HG03280 (cell line): Measurements from ENCODE around the gene ANKRD13C.
A peak's percentile ranks its signal among the peaks of the same experiment; 100 is the strongest.
"Not testable (repeated sequence)": the region's sequence is repeated elsewhere in the genome, so short reads cannot be mapped to it uniquely, and the experiment has no call there.

Source experiments
- ATAC-seq: cut with Tn5 transposase; IDR thresholded peaks from one replicate; pipeline ENCODE4 v1.9.1; 2021; ENCODE audit warnings: mild to moderate bottlenecking, moderate library complexity; ENCODE audit not compliant: unreplicated experiment

The ANKRD13C gene

GRCh38 chr1:70360321-70360720 lies 5.8 kb upstream of the ANKRD13C start:
- no peak for ATAC-seq

- ATAC-seq = peak; percentile 28
Observed at GRCh38 chr1:70358921-70359564, 4.5 kb upstream of the ANKRD13C start.

GRCh38 chr1:70355920-70356319 lies 1.4 kb upstream of the ANKRD13C start:
- no peak for ATAC-seq

DNA sequence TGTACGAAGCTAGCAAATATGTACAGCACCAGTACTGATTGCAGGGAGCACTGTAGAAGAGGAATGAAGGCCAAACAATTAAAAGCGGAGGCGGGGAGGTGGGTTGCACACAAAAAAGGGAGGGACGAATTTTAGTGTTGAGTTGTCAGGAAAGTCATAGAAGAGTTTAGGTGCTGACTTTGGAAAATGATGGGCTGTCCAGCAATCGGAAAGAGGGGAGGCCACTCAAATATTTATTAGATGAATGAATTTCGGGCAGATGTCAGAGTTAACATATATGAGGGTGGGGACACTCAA lies 537 bp upstream of the ANKRD13C start:
- no peak for ATAC-seq

DNA sequence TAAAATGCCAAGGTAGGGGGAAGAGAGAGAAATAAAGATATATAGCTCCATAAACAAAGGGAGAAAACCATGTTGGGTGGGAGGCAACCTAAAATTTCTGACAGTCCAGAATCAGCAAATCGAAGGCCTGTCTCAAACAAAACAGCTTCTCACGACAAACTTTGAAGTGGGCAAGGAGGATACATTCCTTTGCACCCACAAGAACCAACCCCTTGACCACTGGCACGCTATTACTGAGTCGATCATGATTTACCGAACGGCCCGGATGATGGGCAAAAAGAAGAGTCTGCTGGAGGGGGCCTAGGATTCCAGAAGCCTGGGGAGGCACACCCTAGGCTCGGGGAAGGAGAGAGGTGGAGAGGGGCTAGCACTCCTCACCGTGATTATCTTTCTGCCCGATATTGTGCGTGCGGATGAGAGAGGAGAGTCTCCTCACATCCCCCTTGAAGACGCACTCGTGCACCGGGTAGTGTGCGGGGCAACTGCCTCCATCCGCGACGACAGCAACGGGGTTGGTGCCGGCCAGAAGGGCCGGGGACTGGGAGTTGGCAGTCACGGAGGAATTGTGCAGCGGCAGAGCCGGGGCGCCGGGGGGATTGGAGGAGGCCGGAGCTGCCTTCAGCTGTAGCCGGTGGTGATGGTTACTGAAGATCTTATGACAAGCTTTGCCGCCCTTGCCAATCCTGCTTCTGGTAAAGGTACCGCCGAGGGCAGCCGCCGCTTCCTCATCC lies 756 bp downstream of the ANKRD13C start:
- peak; percentile 24 for ATAC-seq

DNA sequence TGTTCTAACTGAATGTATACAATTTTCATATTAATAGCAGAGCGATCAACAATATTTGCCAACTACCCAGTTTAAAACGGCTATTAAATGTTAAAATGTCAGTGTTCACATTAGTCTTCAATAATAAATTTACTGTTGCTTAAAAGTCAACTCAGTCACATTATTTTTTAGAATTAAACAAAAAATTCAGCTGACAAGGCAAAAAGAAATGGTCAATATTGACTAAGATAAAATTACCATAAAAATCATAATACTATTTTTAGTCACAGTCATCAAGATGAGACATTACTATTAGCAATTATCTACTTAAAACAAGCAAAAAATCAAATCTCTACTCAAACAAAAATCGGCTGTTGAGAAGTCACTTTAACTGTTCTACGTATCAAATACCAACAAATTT lies 1.5 kb downstream of the ANKRD13C start:
- ATAC-seq = no peak

- ATAC-seq = not testable (repeated sequence)
Observed at GRCh38 chr1:70349799-70350198, 4.7 kb downstream of the ANKRD13C start.

GRCh38 chr1:70348399-70349165 lies 5.9 kb downstream of the ANKRD13C start:
- no peak for ATAC-seq

DNA sequence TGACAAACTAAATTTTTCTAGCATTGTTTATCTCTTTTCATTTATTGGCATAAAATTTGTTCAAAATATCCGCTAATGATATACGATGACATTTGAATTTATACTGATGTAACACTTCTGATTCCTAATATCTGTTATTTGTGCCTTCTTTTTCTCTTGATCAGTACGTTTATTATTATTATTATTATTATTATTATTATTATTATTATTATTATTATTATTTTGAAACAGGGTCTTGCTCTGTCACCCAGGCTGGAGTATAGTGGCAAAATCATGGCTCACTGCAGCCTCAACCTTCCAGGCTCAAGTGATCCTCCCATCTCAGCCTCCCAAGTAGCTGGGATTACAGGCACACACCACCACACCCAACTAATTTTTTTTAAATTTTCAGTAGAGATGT lies 14.9 kb downstream of the ANKRD13C start:
- not testable (repeated sequence) for ATAC-seq

GRCh38 chr1:70336050-70336449 lies 18.5 kb downstream of the ANKRD13C start:
- no peak for ATAC-seq

- no peak for ATAC-seq
Observed at GRCh38 chr1:70334436-70334835, 20.1 kb downstream of the ANKRD13C start.

DNA sequence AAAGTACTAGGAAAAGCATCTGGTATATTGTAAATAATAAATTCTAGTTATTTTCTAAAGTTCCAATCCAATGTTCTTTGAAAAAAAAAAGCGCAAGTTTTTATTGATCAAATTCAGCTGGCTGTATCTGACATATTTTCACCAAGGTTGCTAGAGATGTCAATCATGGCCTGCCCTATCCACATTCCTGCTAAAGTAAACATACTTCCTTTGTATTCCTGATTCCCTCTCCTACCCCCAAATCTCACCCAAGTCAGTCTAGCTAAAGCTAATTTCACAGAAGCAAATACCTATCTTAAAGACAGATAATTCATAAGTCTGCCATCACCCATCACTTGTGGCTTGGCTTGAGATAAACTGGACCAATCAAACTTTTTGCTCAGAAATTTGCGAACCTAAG lies 21.3 kb downstream of the ANKRD13C start:
- no peak for ATAC-seq

DNA sequence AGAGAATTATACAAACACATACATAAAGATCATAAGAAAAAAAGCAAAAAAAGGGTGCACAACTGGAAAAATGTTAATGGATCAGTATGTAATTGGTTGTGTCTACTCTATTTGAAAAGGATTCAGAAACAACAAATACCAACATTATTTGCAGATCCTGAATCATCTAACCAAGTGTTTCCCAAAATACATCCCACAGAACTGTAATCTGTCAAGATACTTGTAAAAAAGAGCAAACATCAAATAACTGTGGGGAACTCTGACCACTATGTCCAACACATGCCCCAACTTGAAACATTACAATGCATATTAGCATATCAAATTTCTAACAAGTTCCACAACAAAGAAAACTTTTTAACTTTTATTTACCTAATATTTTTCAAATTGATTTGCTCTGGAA lies 22.6 kb downstream of the ANKRD13C start:
- no peak for ATAC-seq

GRCh38 chr1:70327306-70328076 lies 27.0 kb downstream of the ANKRD13C start:
- ATAC-seq = no peak

- ATAC-seq = no peak
Observed at GRCh38 chr1:70324683-70325082, 29.8 kb downstream of the ANKRD13C start.

DNA sequence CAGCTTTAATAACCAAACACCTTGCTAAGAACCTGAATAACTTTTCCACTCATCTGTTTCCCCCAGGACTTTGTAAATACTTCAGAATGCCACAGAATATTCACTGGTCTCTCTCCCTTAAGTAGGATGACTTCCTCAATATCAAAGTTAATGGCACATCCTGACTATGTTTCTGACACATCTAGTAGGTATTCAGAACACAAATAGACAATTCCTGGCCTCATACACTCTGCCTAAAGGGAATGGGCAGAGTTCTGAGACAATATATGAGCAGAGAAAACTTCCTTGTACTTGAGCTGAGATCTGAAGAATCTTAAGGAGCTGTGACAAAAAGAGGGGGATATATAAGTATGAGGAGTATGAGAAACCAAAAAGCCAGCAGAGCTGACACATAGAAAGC lies 34.8 kb downstream of the ANKRD13C start:
- ATAC-seq = no peak

DNA sequence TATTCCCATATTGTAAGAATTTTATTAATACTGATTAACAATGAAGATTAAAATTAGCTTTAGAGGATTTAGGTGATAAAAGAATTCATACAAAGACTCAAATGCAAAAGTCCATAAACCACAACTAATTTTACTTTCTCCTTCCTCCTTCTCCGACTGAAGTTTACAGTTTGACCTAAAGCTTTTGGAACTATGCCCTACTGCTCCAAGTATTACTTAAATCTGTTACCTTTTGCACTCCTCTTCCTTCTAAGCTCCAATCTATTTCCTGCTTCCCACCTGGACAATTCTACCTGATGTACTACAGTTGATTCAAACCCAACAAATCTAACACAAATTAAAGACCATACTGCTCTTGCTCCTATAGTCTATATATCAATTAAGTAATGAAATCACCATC lies 36.3 kb downstream of the ANKRD13C start:
- ATAC-seq = no peak

DNA sequence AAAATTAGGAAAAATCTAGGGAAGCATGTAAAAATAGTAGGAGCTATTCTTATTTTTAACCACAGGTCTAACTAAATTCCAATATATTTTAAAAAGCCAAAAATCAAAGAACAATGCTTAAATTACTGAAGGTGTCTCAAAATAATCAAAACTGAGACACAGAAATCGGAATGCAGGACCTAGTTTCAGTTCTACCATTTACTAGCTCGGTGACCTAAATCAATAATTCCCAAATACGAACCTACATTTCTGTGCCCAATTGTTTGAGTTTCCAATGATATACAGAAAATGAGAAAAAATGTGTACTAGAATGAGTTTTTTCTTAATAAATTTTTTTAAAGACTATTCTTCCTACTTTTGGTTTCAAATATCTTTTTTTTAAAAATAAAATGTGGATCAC lies 37.4 kb downstream of the ANKRD13C start:
- no peak for ATAC-seq

- no peak for ATAC-seq
Observed at GRCh38 chr1:70315782-70316181, 38.7 kb downstream of the ANKRD13C start.

- no peak for ATAC-seq
Observed at GRCh38 chr1:70314706-70315304, 39.7 kb downstream of the ANKRD13C start.

- no peak for ATAC-seq
Observed at GRCh38 chr1:70311369-70311768, 43.2 kb downstream of the ANKRD13C start.
